ENCODE measurements around the gene CD58.

- no peak for TF ChIP-seq CTCF (conservative IDR thresholded peaks at IDR 0.05; ENCODE audit: low read depth, low read length)
- no peak for TF ChIP-seq EZH2 (IDR thresholded peaks at IDR 0.05; ENCODE audit: borderline replicate concordance, low read depth, low read length, poor library complexity, severe bottlenecking)
Observed at GRCh38 chr1:116508085-116508983, 62.5 kb downstream of the CD58 start.

All from A673 (cell line).